GM18526 (cell line): ENCODE measurements around the gene CACNB2.

Source experiments
- POLR2A ChIP-seq: IDR thresholded peaks from 3 replicates; pipeline ENCODE4 v1.6.1; 2011; ENCODE audit not compliant: insufficient read length; ENCODE audit errors: extremely low read depth

CACNB2 gene

DNA sequence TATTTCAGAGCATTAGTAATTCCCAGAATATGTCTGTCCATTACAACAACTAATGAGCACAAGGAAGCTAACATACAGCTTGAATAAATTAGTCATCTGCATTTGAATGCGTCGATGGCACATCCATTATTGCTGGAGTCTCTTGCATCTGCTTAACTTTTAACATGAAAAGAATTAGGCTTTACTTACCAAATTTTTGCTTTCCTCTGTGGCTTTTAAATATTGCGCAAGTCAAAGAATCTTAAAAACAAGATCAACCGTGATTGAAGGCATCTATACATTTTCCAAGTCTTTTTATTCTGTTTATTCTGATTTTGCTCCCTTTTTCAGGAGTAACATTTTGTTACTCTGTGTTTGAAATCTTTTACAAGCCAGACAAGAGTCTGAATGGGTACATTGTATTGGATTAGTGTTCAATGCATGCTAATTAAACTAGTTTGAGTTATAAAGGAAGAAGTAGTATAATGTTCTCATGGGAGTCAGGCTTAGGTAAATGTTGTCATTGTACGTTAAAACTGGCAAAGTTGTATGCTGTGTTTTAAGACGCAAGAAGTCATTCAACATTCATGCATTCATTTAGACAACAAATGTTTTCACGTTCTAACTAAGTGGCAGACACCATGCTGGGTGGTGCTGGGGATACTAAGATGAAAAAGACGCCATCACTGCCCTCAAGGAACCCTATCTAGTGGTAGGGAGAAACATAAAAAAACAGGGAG lies 4.0 kb upstream of the CACNB2 start:
- TF ChIP-seq POLR2A = no peak

DNA sequence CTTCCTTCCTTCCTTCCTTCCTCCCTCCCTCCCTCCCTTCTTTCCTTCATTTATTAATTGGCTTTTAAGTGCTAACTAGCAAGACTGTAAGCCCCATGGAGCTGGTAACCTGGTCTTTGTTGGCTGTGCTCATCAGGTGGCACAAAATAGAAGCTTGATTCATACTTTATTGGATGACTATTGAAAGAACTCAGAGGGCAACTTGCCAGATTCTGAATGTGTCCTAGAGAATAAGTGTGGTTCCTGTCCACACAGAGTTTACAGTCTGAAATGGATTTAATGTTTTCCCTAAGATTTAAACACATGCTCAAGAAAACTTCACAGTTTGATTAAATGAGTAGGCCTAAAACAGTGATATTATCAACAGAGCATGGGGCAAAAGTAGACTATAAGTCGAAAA lies 3.1 kb upstream of the CACNB2 start:
- no peak for TF ChIP-seq POLR2A

DNA sequence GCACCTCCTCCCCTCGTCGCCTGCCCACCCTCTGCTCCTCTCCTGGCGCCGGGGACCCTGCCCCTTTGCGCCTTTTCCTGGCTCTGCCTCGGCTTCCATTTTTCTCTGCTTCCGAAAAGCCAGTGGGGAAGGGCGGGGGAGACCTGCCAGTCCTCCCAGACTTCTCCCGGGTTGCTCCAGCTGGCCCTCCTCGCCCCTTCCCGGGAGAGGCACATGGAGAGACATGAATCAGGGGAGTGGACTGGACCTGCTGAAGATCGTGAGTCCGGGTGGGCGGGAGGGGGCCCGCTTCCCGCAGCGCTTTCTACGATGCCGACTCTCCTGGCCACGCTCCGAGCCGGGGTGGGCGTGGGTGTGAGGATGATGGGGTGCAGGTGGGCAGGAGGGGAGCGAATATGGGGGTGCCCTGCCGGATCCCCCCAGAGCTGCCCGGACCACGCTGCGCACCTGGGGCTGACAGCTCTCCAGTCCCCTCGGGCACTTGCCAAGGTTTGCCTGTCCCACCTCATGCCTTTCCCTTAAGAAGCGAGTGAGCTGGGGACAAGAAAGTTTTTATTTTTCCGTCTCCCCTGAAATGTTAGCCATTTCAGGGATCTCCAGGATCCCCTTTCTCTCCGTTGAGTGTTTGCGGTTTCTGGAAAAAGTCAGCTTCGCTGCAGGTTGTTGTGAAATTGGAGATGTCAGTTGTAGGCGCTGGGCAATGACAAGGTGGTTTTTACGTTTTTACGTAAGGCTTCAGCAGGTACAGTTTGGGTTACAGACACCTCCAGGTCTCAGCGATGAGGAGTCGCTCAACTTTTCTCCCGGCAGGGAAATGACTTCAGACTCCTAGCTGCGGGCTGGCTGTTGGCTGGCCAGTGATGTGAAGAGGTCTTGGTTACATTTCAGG lies 977 bp downstream of the CACNB2 start:
- no peak for TF ChIP-seq POLR2A

DNA sequence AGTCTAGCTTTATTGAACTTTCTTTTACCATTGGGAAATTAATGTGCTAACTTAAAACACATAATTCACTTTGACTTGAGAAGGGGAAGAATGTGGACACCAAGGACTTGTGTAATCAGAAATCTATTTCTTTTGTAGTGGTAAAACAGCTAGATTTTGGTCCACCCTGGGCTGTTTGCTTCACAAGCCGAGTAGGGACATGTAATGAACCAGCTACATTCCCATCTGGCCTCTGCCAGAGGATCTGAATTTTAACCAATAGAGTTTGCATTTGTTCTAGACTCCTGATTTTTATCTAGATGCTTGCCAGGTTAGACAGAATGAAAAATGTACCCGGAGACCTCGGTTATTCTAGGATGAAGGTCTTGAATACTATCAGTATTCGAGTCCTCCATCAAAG lies 1.9 kb downstream of the CACNB2 start:
- TF ChIP-seq POLR2A = no peak

DNA sequence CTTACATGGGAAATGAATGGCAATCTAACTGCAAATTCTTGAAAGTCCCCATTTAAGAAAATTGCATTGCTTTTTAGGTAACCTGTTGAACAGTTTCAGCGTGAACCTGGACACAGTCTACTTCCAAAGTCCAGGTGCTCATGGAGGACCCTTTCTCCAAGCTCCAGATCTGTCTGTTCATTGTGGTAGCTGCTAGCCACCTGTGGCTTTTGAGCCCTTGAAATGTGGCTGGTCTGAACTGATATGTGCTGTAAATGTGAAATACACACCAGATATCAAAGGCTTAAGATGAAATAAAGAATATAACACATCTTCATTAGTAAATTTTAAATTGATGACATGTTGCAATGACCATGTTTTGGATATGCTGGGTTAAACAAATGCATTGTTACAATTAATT lies 4.2 kb downstream of the CACNB2 start:
- no peak for TF ChIP-seq POLR2A

DNA sequence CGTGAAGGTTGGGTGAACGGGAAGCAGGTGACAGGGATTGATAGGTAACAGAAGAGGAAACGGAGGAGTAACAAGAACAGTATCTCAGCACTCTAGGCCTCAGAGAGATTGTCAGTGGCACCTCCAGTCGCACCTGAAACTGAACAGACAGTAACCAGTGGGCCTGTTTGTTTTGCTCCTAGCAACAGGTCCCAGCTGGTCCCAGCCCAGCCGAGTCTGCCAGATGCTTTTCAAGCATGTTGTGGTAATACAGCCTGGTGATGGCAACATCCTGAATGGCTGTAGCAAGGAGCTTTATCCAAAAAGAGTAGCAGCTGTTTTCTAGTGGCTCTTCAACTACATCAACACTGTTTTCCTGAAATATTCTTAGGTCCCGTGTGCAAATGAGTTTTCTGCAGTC lies 4.7 kb downstream of the CACNB2 start:
- TF ChIP-seq POLR2A = no peak

DNA sequence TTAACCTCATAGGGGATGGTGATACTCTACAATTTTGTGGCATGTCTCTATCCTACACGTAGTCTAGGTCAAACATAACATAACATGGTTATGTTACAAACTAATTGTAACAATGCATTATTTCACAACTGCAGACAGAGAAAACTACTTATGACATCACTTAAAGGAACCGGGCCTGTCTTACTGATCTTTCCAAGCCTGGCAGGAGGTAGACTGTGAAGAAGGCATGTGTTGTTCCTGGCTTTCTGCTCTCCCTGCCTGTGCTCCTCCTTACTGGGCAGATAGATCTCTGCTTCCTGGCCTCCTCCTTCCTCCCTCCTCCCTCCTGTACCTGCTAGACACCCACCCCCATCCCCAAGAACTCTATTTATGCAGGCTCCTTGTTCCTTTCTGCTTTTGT lies 5.4 kb downstream of the CACNB2 start:
- no peak for TF ChIP-seq POLR2A

DNA sequence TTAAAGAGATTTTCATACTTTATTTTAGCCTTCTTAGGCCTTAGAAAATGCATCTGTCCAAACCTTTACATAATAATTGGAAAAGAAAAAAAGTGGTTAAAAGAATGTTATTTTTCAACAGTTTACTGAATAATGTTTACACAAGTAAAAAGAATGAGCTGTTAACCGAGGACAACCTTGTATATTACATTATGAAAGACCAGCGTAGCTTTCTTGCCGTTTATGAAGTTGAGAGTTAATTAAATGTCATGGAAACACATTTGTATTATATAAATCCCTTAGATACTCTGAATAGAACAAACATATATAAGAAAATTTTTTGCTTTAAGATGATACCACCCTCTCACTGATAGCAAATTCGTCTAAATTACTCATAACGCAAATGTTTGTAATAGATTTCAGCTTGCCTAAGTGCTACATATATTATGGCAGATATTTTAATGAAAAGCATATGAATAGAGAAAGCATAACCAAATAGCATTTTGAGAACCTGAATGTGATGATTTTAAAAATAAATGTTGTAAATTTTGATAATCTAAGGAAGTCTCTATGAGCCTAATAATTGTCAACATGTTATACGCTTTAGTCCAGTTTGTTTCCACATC lies 9.1 kb downstream of the CACNB2 start:
- no peak for TF ChIP-seq POLR2A

DNA sequence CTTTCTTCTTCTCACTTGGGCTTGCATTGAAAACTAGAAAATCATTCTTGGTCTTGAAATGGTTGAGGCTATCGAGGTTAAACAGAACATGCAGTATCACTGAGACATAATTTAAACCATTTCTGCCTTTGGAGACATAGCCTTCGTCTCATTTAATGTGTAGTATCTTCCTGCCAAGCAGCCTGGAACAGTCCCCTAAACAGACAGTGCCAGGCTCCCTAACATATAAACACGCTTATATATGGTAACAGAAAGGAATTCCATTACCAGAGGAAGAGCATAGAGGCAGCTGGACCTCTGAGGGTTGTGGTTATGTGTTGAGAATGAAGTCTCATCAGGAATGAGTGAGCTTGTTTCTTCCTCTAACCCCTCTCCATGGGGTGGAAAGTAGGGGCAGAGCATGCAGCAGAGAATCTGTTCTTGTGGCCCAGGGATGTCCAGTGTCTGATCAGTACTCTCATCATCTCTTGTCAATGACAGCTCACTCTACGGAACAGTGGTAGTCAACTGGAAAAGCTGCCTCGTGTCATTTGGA lies 11.2 kb downstream of the CACNB2 start:
- no peak for TF ChIP-seq POLR2A

DNA sequence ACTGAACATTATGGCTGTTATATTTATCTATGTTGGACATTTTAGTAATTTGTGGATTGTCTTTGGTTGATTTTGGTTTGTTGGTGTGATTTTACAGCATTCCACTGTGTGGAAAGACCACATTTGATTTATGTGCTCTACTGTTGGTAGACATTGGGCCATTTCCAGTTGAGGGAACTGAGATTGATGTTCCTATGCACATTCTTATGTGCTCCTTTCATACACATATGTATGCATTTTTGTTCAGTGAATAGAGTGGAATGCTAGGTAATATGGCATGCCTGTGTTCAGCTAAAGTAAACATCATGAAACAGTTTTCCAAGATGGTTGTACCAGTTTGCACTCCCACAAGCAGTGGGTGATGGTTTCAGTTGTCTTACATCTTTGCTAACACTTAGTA lies 15.1 kb downstream of the CACNB2 start:
- no peak for TF ChIP-seq POLR2A

DNA sequence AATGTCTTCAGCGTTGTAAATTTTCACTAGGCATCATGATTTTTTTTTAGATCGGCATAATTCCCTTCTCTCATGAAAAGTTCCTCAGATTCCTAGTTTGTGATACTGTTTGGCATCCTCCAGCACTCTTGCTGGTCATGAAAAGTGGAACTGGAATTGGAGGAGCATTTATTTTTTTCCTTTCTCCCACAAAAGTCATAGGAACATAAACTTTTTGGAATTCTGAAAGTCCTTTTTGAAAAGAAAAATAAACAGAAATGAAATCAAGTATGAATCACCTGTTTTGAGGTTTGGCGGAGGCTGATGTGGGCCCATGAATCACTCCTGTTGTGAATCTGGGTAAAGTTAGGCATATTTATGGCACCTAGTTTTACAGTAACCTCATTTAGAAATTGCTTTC lies 17.7 kb downstream of the CACNB2 start:
- no peak for TF ChIP-seq POLR2A

DNA sequence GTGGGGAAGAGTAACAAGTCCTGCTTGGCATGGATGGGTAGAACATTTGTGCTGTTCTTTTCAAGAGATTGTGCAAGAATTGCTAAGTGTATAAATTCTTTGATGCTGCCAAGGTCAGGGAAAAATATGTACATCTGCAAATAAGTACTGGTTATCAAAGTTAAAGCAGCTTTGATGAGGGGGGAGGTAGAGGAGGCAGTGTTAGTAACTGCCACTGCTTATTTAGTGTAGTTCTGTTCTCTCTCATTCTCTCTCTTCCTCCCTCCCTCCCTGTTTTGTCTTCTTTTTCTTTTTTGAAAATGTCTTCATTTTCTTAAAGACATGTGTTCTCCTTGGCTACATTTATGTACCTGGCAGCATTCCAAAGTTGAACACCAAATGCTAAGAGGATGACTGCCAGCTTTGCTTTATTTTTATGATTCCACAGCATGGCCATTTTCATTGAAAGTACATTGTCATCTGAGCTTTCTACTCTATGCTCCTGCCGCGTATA lies 18.6 kb downstream of the CACNB2 start:
- TF ChIP-seq POLR2A = no peak

DNA sequence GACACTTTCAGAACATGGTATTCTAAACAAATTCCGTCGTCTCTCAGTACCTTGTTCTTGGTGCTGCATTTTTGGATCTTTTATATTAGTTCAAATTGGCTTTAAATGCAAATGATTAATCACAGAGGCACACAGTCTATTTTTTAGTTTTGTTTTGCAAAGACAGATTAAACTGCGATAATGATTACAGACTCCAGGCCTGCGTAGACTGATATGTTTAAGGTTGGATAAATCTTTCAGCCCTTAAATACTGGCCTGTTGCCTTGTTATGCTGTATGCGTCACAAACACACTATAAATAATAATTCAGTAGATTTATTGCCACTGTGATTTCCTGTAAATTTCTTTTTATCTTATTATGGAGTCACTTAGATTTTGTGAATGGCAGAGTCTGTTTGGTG lies 19.3 kb downstream of the CACNB2 start:
- no peak for TF ChIP-seq POLR2A

DNA sequence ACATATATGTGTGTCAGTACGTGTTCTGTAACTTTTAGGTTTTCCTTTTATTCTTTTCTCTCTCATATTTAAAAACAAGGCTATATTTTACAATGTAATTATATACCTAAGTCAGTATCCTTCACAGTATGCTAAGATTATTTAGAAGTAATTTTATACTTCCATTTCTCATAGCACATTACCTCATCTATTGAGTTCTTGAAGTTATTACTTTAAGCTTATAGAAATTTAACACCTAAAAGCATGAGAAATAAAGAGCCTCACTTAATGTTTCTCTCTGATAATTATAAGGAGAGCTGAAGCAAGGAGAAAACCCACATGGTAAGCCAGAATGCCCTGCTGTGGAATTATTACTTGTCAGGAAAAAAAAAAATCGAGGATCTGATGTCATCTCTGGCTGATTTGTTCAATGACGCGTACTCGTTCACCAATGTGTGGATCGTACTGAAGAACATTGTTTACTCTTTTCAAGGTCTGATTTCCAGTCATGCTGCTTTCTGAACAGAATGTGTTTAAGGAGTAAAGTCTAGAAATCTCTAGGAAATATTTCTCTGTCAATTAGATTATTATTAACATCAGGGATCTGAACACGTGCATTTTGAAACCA lies 21.9 kb downstream of the CACNB2 start:
- TF ChIP-seq POLR2A = no peak

DNA sequence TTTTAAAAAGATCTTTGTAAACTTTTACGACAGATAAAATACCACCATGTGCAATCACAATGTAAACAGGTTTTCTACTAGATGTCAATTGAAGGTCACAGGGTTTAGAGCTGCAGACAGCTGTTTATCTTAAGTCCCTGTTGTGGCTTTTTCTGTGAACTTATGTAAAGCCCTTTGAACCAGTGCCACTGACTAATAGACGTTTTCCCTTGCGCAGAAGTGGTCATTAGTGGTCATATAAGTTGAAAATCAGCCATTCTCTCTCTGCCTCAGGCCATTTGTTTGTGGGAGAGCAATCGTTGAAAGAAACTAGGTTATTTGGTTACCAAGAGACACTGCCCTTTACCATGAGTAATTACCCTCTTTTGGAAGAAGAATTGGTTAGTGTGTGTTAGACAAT lies 23.9 kb downstream of the CACNB2 start:
- no peak for TF ChIP-seq POLR2A

DNA sequence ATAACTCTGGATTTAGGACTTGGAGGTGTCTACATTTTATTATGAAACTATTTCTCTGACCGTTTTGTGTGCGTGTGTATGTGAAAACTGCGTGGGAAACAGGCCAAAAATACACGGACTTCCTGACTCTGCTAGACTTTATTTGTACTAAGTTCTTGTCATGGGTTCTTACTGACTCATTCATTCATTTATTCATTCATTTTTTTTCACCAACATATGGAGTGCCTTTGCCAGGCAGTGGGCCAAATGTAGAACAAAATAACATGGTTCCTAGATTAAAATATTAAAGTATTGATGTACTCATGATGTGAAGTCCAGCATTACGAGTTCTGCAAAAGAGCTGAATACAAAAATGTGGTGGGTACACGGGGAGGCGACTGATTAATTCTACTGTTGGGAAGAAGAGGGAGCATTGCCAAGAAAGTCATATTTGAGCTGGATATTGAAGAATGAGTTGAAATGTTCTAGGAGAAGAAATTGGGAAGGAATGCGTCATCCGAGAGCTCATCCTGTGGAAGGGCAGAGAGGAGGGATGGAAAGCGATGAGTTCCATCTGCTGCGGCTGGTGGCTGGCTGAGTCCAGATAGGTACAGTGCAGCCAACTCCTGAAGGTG lies 24.6 kb downstream of the CACNB2 start:
- no peak for TF ChIP-seq POLR2A
